Amniotic epithelial cell (primary cell): ENCODE results near the gene PRKCB.
"Not testable (repeated sequence)": the region's sequence is repeated elsewhere in the genome, so short reads cannot be mapped to it uniquely, and the experiment has no call there.

Source experiments
- DNase-seq: peaks from one replicate; pipeline ENCODE4 v3.0.0-alpha.2; 2010; ENCODE audit warnings: low read depth

PRKCB gene

DNA sequence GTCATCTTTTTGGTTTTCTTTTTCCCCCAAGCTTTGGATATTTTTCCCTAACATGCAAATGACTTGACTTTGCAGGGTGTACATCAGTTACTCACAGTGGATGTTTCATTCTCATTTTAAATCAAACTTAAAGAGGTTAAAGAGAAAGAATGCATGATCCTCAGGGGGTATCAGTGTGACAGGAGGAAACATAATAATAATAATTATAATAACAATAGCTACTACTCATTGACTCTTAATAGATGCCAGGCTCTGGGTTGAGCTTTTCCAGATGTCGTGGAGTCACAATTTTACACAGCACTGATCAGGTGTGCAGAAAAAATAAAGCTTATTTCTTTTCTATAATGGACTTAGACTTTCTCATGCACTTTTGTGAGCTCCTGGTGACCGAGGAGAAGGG, 263.1 kb downstream of the PRKCB start:
- DNase-seq, result no peak

DNA sequence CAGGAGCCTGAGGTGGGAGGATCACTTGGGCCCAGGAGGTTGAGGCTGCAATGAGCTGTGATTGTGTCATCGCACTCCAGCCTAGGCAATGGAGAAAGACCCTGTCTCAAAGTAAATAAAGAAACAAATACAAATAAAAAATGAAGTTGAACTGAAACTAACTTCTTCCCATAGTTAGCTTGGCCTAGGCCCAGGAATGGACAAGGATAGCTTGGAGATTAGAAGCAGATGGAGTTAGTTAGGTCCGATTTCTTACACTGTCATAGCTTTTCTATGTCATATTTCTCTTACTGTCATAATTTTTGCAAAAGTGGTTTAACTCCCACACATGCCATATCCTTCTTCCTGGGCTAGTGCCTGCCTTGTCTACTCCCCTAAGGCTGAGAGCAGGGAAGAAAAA, 265.6 kb downstream of the PRKCB start:
- DNase-seq, result no peak

DNA sequence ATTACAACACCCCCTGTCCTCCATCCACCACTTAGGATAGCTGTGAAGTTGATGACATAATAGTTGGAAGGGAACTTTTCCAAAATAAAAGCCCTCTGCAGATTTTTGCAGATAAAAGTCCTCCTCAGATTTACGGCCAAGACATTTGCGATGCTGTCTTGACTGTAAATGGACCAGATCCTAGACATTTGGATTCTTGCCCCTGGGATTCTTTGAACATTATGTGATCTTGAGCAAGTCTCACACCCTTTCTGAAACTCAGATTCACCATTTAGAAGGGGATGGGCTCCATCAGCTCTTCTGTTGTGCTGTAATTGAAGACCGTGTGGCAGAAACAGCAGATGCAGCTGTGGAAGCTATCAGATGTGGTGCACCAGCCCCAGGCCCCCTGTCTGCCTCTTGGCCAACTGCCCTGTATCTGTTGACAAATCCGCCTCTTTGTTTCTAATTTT, 266.5 kb downstream of the PRKCB start:
- no peak for DNase-seq

DNA sequence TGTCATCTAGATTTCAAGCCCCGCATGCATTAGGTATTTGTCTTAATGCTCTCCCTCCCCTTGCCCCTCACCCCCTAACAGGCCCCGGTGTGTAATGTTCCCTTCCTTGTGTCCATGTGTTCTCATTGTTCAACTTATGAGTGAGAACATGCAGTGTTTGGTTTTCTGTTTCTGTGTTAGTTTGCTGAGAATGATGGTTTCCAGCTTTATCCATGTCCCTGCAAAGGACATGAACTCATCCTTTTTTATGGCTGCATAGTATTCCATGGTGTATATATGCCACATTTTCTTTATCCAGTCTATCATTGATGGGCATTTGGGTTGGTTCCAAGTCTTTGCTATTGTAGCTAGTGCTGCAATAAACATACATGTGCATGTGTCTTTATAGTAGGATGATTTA, 269.7 kb downstream of the PRKCB start:
- not testable (repeated sequence) for DNase-seq

DNA sequence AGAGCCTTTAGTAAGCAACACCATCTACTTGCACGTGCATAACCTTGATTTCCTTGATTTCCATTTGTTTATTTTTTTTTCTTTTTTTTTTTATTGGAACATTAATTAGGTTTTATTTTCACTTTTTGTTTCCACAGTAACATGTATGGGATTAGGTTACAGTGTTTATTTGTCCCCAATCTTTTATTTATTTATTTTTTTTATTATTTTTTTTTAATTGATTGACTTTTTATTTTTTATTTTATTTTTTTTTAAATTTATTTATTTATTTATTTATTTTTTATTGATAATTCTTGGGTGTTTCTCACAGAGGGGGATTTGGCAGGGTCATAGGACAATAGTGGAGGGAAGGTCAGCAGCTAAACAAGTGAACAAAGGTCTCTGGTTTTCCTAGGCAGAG, 272.3 kb downstream of the PRKCB start:
- not testable (repeated sequence) for DNase-seq

DNA sequence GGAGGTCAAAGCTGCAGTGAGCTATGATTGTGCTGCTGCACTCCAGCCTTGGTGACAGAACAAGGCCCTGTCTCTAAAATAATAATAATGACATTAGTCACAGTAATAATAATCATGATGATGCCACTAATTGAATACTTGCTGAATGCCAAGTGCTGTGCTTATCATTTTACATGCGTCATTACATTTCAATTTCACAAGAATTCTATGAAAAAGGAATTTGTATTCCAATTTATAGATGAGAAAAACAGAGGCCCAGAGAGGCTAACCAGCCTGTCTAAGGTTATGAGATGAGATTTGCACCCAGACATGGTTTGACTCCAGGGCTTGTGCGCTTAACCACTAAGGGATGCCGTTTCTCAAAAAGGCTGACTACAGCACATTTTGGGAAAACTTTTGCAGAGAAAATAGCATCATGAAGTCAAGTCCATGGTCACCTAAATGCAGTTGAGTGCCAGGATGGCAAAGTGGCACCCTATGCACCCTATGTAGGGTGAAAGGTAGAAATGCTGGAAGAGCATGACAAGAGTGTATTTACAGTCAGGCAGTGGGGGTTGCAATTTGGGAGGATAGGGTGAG, 276.0 kb downstream of the PRKCB start:
- DNase-seq, result no peak

DNA sequence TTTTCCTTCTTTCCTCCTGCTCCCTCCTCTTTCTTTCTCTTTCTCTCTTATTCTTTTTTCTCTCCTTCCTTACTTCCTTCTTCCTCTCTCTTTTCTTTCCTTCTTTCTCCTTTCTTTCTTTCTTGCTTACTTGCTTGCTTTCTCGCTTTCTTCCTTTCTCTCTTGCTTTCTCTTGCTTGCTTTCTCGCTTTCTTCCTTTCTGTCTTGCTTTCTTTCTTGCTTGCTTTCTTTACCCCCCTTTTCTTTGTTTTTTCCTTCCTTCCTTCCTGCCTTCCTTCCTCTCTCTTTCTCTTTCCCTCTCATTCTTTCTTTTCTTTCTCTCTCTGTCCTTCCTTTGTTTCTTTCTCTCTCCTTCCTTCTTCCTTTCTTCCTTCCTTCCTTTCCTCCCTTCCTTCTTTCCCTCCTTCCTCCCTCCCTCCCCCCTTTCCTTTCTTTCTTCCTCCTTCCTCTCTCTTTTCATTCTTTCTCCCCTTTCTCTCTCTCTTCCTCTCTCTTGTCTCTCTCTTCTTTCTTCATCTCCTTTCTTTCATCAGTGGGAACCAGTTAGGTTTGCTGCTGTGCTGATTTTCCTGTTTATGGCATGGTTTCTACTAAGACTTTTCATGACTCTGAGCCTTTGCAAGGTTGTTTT, 277.4 kb downstream of the PRKCB start:
- no peak for DNase-seq

DNA sequence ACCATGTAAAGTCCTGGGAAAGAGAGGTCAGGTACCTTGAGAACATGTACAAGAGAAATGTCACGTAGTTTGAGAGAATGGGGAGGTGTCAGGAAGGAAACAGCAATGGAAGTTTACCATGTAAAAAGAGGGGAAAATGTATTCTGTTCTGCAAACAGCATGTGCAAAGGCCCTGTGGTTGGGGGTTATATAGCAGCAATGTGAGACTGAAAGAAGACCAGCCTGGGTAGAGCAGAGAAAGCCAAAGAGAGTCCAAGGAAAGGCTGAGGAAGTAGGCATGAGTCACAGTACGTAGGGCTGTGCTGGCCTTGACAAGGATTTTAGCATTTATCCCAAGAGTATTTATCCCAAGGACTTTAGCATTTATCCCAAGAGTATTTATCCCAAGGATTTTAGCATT, 279.1 kb downstream of the PRKCB start:
- DNase-seq, result no peak

DNA sequence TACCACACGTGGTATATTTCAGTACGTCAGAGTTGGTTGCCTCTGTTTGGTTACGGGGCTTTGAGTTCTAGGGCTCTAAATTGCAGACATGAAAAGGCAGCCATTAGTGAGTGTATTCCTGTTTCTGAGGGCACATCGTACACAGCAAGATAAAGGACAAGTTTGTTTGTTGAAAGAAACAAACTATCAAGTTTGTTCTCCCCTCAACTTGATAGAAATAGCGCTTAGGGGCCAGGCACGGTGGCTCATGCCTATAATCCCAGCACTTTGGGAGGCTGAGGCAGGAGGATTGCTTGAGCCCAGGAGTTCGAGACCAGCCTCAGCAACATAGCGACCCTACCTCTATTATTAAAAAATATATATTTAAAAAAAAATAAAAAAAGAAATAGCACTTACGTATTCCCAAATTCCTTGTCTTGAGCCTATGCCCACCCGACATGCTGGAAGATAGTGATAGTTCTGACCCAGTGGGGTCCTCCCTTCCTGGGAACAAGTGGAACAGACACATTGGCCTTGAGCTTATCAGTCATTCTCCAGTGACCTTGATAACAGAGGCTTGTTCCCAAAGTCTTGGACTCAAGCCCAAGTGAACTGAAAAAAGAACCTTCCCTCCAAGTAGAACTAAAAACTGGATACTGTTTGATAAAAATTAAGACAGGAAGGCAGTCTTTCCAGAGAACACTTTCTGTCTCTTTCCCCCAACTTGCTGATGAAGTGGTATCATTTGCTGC, 280.4 kb downstream of the PRKCB start:
- no peak for DNase-seq

DNA sequence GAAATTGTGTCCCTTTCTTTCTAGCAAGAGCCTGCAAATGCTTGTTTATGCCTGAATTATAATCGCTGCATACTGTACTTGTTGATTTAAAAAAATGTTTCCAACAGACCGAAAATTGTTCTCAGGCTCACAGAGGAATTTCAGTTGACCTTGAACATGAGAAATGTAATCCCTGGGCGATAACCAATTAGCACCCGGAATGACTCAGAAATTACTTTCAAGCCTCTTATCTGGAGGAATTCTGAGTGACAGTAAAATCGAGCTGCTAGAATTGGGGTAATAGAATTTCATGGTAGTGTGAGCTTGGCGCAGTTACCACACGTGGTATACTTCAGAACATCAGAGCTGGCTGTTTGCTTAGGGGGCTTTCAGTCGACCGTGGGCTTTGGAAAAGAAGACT, 281.2 kb downstream of the PRKCB start:
- no peak for DNase-seq

DNA sequence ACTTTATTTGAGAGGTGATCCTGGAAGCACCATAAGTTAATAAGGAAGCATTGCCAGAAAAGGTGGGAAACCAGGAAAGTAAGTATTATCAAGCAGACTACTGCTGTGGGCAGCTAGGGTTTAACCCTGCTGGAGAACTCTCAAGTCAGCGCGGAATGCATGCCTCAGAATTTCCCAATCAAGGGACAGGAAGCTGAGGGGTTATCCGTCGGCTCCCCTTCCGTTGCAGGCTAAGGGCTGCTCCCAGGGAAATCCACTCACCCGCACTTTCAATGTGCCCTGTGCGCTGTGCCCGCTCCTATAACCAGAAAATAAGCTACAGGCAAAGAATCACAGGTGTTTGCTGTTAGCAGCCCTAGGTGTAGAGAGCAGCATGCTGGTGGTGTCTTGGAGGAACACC, 281.9 kb downstream of the PRKCB start:
- no peak for DNase-seq

DNA sequence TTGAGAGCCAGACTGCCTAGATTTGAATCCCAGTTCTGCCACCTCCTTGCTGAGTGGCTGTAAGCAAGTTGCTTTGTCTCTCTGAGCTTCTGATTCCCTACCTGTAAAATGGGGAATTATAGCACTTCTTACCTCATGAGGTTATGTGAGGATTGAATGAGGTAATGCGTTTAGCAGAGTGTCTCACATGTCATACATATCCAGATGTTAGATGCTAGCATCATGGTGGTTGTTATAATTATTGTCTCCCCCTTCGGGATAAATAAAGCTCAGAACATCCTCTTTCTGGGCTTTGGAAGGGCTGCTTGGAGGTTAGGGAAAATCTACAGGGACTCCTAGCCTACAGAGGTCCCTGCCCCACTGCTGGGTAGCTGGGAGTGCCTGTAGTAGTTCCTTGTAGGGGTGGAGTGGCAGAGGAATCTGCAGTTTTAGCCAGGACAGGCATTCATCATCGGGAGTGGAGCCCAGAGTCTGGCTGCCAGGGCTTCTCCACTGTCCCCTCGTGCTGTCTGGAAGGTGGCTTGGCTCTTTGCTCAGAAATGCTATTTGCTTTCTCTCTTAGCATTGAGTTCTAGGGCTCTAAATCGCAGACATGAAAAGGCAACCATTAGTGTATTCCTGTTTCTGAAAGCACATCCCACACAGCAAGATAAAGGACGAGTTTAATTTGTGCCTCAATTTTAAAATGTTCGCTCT, 282.5 kb downstream of the PRKCB start:
- no peak for DNase-seq

DNA sequence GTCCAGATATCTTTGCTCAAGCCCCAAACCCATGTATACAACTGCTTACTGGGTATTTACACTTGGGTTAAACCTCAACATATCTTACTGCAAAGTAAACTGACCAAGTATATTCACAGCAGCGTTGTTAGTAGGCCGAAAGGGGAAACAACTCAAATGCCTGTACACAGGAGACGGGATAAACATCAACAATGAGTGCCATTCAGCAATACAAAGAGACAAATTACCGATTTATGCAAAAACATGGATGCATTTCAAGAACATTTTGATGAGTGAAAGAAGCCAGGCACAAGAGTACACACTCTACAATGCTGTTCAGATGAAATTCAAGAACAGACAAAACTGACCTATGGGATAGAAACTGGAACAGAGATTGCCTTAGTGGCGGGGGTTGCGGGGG, 284.0 kb downstream of the PRKCB start:
- no peak for DNase-seq

DNA sequence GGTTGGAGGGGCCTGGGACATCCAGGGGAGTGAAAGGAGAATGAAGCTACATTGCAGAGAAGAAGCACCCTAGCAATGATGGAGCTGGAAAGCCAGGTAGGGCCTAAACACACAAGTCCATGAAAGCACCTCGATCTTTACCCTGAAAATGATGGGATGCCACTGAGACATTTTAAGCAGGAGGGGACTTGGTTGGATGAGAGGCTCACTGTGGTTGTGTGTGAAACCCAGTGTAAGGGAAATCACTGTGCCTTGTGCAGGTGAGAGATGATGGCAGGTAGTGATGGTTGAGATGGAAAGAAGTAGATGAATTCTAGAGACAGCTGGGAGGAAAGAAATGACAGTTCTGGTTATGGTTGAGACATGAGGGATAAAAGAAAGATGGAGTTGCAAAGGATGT, 287.5 kb downstream of the PRKCB start:
- DNase-seq, result no peak

DNA sequence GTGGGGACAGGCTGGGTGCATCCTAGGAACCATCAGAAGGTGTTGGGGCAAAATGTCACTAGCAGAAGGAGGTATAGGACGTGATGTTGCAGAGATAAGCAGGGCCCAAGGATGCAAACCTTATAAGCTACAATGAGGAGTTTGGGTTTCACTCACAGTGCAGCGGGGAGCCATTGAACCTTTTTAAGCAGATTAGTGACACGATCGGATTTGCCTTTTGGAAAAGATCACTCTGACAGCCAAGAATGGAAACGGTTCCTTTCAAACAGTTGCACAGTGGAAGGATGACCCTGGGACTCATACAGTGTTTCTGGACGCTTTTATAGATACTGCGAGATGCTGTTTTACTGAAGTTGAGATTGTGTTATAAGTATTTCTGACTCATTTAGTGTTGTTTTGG, 288.5 kb downstream of the PRKCB start:
- no peak for DNase-seq

DNA sequence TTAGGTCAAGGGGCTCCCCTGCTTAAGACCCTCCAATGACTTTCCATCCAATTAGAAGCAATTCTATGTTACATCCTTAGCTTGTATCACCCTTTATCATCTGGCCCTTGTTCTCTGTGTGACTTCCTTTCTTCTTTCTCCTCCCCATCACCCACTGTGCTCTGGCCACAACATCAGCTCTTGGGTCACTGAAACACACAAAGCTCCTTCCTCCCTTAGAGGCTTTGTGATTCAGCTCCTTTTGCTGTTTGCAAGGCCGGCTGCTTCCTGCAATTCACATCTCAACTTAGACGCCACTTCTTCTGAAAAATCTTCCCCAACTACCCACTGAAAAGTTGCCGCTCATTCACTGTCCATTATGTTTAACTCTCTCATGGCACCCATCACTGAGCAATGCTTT, 289.4 kb downstream of the PRKCB start:
- no peak for DNase-seq

DNA sequence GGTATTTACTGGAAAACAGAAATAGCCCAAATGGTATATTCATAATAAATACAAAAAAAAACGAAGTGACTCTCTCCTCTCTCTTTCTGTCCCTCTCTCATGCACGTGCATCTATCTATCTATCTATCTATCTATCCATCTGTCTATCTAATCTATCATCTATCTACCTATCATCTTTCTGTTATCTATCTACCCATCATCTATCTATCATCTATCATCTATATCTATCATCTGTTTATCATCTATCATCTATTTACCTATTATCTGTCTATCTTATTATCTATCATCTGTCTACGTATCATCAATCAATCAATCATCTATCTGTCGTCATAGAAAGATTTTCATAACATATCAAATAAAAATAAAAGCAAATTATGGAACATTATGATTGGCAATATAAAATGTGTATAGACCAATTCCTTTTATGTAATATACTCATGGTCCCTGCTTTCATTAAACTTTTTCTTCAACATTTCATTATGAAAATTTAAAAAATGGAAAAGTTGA, 293.7 kb downstream of the PRKCB start:
- DNase-seq, result no peak

DNA sequence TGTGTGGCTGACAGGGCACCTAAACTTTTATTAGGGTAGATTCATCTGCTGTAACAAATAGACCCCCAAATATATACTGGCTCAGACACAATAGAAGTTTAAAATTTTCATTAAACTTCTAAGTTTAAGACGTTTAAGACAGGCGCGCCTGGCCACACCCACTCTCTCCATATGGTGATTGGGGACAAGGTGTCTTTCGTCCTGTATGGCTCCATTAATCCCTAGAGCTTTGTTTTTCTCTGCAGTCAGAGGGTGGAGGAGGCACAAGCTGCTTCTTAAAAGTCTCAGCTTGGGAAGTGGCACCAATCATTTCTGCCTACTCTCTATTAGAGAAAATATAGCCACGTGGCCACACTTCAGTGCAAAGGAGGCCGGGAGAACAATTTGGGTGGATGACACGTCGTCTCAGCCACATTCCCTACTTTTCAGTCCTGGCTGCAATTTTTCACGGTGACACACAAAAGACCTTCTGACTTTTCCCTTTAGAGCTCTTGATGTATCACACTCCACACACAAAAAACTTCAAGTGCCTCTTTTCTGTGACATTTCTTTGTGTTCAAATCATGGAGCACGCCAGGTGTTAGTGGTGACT, 294.8 kb downstream of the PRKCB start:
- no peak for DNase-seq

DNA sequence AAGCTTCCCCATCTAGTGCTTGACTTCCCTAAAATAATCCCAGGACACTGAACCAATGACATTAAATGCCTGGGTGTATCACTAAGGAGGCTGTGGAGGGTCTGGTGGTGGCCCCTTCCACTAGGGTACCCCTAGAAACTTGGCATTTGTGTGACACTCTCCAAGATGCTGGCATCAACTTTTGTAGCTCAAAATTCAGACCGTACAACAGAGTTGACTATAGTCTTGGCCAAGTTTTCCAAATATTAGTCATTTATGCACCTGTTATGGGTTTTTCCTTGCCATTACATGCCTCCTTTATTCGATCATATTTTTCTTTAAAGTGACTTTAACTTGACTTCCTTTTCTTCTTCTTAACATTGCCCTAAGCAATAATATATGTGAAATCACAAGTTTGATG, 295.5 kb downstream of the PRKCB start:
- DNase-seq, result no peak

DNA sequence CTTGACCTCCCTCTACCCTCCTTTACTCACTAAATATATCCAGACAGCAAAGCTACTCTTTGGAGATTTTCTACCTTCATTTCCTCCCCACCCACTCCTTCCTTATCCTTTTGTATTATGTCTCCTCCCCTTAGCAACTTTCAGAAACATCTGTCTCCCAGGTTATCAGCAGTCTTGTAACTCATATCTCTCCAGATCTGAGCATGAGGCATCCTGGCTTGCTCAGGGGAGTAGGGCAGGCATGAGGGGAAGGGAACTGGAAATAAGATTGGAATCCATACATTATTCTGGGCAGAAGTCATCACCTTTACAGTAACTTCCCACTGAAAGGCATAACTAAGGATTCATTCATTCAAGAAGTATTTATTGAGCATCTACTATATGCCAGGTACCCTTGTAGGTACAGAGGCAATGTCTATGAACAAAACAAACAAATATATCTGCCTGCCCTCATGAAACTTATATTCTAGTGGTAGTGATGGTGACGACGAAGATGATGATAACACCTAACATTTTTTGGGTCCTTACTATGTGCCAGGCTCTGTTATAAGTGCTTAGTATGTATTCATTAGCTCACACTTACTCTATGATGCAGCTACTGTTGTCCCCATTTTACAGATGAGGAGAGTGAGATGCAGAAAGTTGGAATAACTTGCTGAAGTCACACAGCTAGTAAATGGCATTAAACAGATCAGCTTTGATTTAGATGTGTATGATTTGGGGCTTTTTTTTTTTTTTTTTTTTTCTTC, 296.4 kb downstream of the PRKCB start:
- no peak for DNase-seq

DNA sequence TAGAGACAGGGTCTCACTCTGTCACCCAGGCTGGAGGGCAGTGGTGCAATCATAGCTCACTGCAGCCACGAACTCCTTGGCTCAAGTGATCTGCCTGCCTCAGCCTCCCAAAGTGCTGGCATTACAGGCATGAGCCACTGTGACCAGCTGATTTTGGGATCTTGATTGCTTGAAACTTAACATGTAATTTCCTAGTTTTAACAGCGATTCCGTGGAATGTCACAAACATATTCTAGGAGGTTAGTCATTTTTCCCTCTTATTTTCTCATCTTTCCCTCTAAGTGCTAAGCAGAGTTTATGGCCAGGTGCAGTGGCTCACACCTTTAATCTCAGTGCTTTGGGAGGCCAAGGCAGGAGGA, 297.0 kb downstream of the PRKCB start:
- DNase-seq, result no peak
